Ascending aorta (tissue), 2 donors: ENCODE data around the gene ARHGAP20. TPM values are rescaled to one million over a fixed set of nuclear protein-coding genes. Genes with fewer than 3 reads are reported as not detected.

Experiments used
- DNase-seq, 2 donors: peaks; one replicate each; pipeline ENCODE4 v3.0.0-alpha.2; 2019; ENCODE audit warnings: low spot score in 2 of 2
- H3K27ac ChIP-seq, 2 donors: fragments of 200-600 bp; sonication (generic); one replicate each; pipeline ENCODE4 v1.5.1; 2016 to 2017; ENCODE audit warnings: mild to moderate bottlenecking in 1 of 2
- H3K27me3 ChIP-seq: fragments of 200-600 bp; sonication (generic); one replicate; pipeline ENCODE4 v1.5.1; 2017
- H3K36me3 ChIP-seq, 2 donors: fragments of 200-600 bp; sonication (generic); one replicate each; pipeline ENCODE4 v1.5.1; 2016
- H3K4me1 ChIP-seq, 2 donors: fragments of 200-600 bp; sonication (generic); one replicate each; pipeline ENCODE4 v1.5.1; 2016 to 2017; ENCODE audit warnings: mild to moderate bottlenecking in 1 of 2
- H3K4me3 ChIP-seq, 2 donors: fragments of 200-600 bp; sonication (generic); one replicate each; pipeline ENCODE4 v1.5.1; 2016 to 2017; ENCODE audit warnings: mild to moderate bottlenecking in 1 of 2
- H3K9me3 ChIP-seq, 2 donors: fragments of 200-600 bp; sonication (generic); one replicate each; pipeline ENCODE4 v1.5.1; 2016
- CTCF ChIP-seq, 3 experiments: fragments of 200-600 bp in 2 of 3; fragments of 450-650 bp in 1 of 3; sonication (generic) in 2 of 3; IDR thresholded peaks; one replicate each; pipeline ENCODE4 v1.5.1; 2016 to 2019; ENCODE audit warnings: antibody characterized with exemption in 3 of 3, mild to moderate bottlenecking in 1 of 3, moderate library complexity in 1 of 3
- intact Hi-C: fragments of 100-400 bp; cut with DNase I; formaldehyde crosslinking; loops from one replicate; pipeline ENCODE4 v1.15.1; 2023
- total RNA-seq: library from RNA; depleted of rRNA; stranded (reverse); fragments of >200 nt; gene quantifications from one replicate; pipeline ENCODE4 v1.1.0, GENCODE V29; 2016

Gene ARHGAP20
- 4.9 TPM for total RNA-seq

- intact Hi-C loops: loop anchor here (2.0 to 10.0 kb wide), 4 partner anchors 67 to 520 kb away; partner anchors contain the start of gene RDX
- Histone ChIP-seq H3K27me3 (no peaks in the 10 kb centered on the region), H3K36me3 (no peaks in the 10 kb centered on the region), H3K9me3 (no peaks in the 10 kb centered on the region), H3K4me3 (peak within 1 kb of the TSS; percentile 70 to 87), H3K27ac (peak within 1 kb of the TSS; percentile 72 to 80), H3K4me1 (peaks cover 0 to 4% of the 10 kb centered on the region in 2 donors)
- DNase-seq: peak in 1 of 2 donors; percentile 85
- no peak for TF ChIP-seq CTCF (IDR thresholded peaks at IDR 0.05)
Observed at GRCh38 chr11:110711776-110712658, at the start of gene ARHGAP20. Gene ARHGAP20, minus strand, starts transcription at chr11:110712437. Its CDS starts 206 bp downstream, at chr11:110712231.

GRCh38 chr11:110761991-110762390 is 49.8 kb upstream of the ARHGAP20 start:
- TF ChIP-seq CTCF (IDR thresholded peaks at IDR 0.05): no peak
- Histone ChIP-seq H3K27ac (no peak overlapping the region), H3K36me3 (no peaks in the 10 kb centered on the region), H3K4me3 (no peak overlapping the region), H3K4me1 (peaks cover 0 to 10% of the 10 kb centered on the region in 2 donors), H3K27me3 (no peaks in the 10 kb centered on the region), H3K9me3 (no peaks in the 10 kb centered on the region)
- intact Hi-C loops: no loop called here
- DNase-seq: no peak

GRCh38 chr11:110761131-110761530 is 48.9 kb upstream of the ARHGAP20 start:
- Histone ChIP-seq H3K4me3 (no peak overlapping the region), H3K9me3 (no peaks in the 10 kb centered on the region), H3K36me3 (no peaks in the 10 kb centered on the region), H3K27me3 (no peaks in the 10 kb centered on the region), H3K4me1 (peaks cover 0 to 10% of the 10 kb centered on the region in 2 donors), H3K27ac (no peak overlapping the region)
- no peak for TF ChIP-seq CTCF (IDR thresholded peaks at IDR 0.05)
- intact Hi-C loops: no loop called here
- no peak for DNase-seq

- no peaks in the 10 kb centered on the region for H3K36me3 ChIP-seq
- no peak overlapping the region for H3K27ac ChIP-seq
- no peak for TF ChIP-seq CTCF (IDR thresholded peaks at IDR 0.05)
- DNase-seq: no peak
- H3K27me3 ChIP-seq: no peaks in the 10 kb centered on the region
- no peak overlapping the region for H3K4me3 ChIP-seq
- peaks cover 0 to 10% of the 10 kb centered on the region in 2 donors for H3K4me1 ChIP-seq
- intact Hi-C loops: no loop called here
- no peaks in the 10 kb centered on the region for H3K9me3 ChIP-seq
Observed at GRCh38 chr11:110759972-110760381, 47.7 kb upstream of the ARHGAP20 start.

- Histone ChIP-seq H3K4me1 (peaks cover 0 to 5% of the 10 kb centered on the region in 2 donors), H3K27ac (no peak overlapping the region), H3K4me3 (no peak overlapping the region), H3K36me3 (no peaks in the 10 kb centered on the region), H3K9me3 (peaks cover 1 to 4% of the 10 kb centered on the region in 2 donors), H3K27me3 (no peaks in the 10 kb centered on the region)
- no peak for TF ChIP-seq CTCF (IDR thresholded peaks at IDR 0.05)
- intact Hi-C loops: no loop called here
- no peak for DNase-seq
Observed at GRCh38 chr11:110757962-110758755, 45.9 kb upstream of the ARHGAP20 start.
